H1 (cell line): ENCODE measurements around the gene WDR37. TPM values are rescaled to one million over a fixed set of nuclear protein-coding genes. Genes with fewer than 3 reads are reported as not detected.

Experiments
- CTCF ChIA-PET: fragments of 300-600 bp; sonication (Branson Sonifier 250); formaldehyde crosslinking; loops from one replicate; lab custom pipeline; 2021; ENCODE audit not compliant: partially characterized antibody; lab: Charles Lee
- POLR2A ChIA-PET: fragments of 300-600 bp; sonication (Branson Sonifier 250); formaldehyde crosslinking; loops from one replicate; lab custom pipeline; 2021; ENCODE audit warnings: inconsistent platforms; ENCODE audit not compliant: partially characterized antibody; lab: Charles Lee
- DNase-seq, 2 experiments: peaks; one replicate each; pipeline versions ENCODE4 v3.0.0 to v3.0.0-alpha.2; 2010 to 2022; ENCODE audit warnings: low spot score in 2 of 2, low read depth in 1 of 2, mixed read lengths in 1 of 2
- FAIRE-seq: peaks from 2 replicates; lab custom pipeline; 2011; peaks lifted over from hg19 to GRCh38; lab: Jason Lieb, UNC
- H2AFZ ChIP-seq: 2 replicates; pipeline ENCODE4 v1.8.1; 2012; ENCODE audit warnings: low read length, inconsistent platforms
- H2AK5ac ChIP-seq: 2 replicates; pipeline ENCODE4 v1.6.1; 2013; ENCODE audit warnings: low read depth, low read length
- H2BK120ac ChIP-seq: replicated peaks from 2 replicates; pipeline ENCODE3; 2013; ENCODE audit warnings: low read depth, low read length, inconsistent platforms
- H2BK12ac ChIP-seq: 2 replicates; pipeline ENCODE4 v1.6.1; 2013; ENCODE audit warnings: low read depth, low read length
- H2BK15ac ChIP-seq: 2 replicates; pipeline ENCODE4 v1.6.1; 2013; ENCODE audit warnings: low read length
- H2BK20ac ChIP-seq: 2 replicates; pipeline ENCODE4 v1.6.1; 2013; ENCODE audit warnings: low read length
- H2BK5ac ChIP-seq: 2 replicates; pipeline ENCODE4 v1.6.1; 2013; ENCODE audit warnings: low read depth, low read length
- H3K14ac ChIP-seq: 2 replicates; pipeline ENCODE4 v1.6.1; 2013; ENCODE audit warnings: inconsistent platforms; ENCODE audit not compliant: insufficient read length
- H3K18ac ChIP-seq: 2 replicates; pipeline ENCODE4 v1.6.1; 2013; ENCODE audit warnings: low read length; ENCODE audit errors: extremely low read depth
- H3K23ac ChIP-seq: 2 replicates; pipeline ENCODE4 v1.6.1; 2013; ENCODE audit warnings: inconsistent platforms; ENCODE audit not compliant: insufficient read length
- H3K23me2 ChIP-seq: 2 replicates; pipeline ENCODE4 v1.6.1; 2013; ENCODE audit warnings: low read depth, low read length
- H3K27ac ChIP-seq: 2 replicates; pipeline ENCODE4 v1.6.1; 2011; ENCODE audit warnings: low read depth, low read length, inconsistent platforms
- H3K27me3 ChIP-seq, 4 experiments: replicated peaks in 1 of 4; 1 replicate in 1 of 4; 2 replicates in 3 of 4; pipeline versions ENCODE4 v1.6.1 to v1.8.1; 2011 to 2013; ENCODE audit warnings: low read length in 3 of 4, mild to moderate bottlenecking in 3 of 4, inconsistent platforms in 2 of 4, mixed read lengths in 2 of 4, moderate library complexity in 1 of 4; ENCODE audit not compliant: control insufficient read depth in 3 of 4, insufficient read depth in 3 of 4; ENCODE audit errors: extremely low read depth in 1 of 4
- H3K36me3 ChIP-seq, 4 experiments: 2 replicates each; pipeline versions ENCODE4 v1.6.1 to v1.8.1; 2011 to 2013; ENCODE audit warnings: mild to moderate bottlenecking in 4 of 4, low read length in 3 of 4, moderate library complexity in 2 of 4, control low read depth in 1 of 4, inconsistent platforms in 1 of 4; ENCODE audit not compliant: insufficient read depth in 4 of 4, control insufficient read depth in 2 of 4
- H3K4ac ChIP-seq: replicated peaks from 2 replicates; pipeline ENCODE3; 2013; ENCODE audit warnings: low read length, low read depth, mixed read lengths, inconsistent platforms; ENCODE audit not compliant: insufficient read length
- H3K4me1 ChIP-seq, 4 experiments: replicated peaks in 1 of 4; 1 replicate in 1 of 4; 2 replicates in 3 of 4; pipeline versions ENCODE4 v1.6.1 to v1.8.1; 2011 to 2013; ENCODE audit warnings: low read length in 3 of 4, inconsistent platforms in 2 of 4, mixed read lengths in 1 of 4; ENCODE audit not compliant: insufficient read depth in 4 of 4, control insufficient read depth in 3 of 4
- H3K4me2 ChIP-seq, 2 experiments: 2 replicates each; pipeline versions ENCODE4 v1.6.1 to v1.8.1; 2011 to 2013; ENCODE audit warnings: low read depth in 2 of 2, low read length in 2 of 2, control low read depth in 1 of 2, inconsistent platforms in 1 of 2, mild to moderate bottlenecking in 1 of 2; ENCODE audit not compliant: insufficient read depth in 1 of 2
- H3K4me3 ChIP-seq, 4 experiments: fragments of 200-600, 300-600 bp in 1 of 4; sonication (generic), shearing (Covaris generic), sonication (Bioruptor Twin) in 1 of 4; 2 replicates each; pipeline versions ENCODE4 v1.5.1 to v1.8.1; 2011 to 2016; ENCODE audit warnings: low read length in 4 of 4, low read depth in 3 of 4, control low read depth in 2 of 4, inconsistent platforms in 2 of 4, mild to moderate bottlenecking in 2 of 4, mixed read lengths in 1 of 4, moderate library complexity in 1 of 4; ENCODE audit not compliant: insufficient read depth in 2 of 4; ENCODE audit errors: extremely low read depth in 1 of 4
- H3K56ac ChIP-seq: replicated peaks from 2 replicates; pipeline ENCODE3; 2013; ENCODE audit warnings: low read depth, mild to moderate bottlenecking, mixed read lengths, low read length, inconsistent platforms; ENCODE audit not compliant: insufficient read length
- H3K79me1 ChIP-seq: 2 replicates; pipeline ENCODE4 v1.6.1; 2013; ENCODE audit warnings: low read depth, low read length, control low read depth
- H3K79me2 ChIP-seq, 2 experiments: 2 replicates each; pipeline versions ENCODE4 v1.6.1 to v1.8.1; 2012 to 2013; ENCODE audit warnings: low read length in 2 of 2, mild to moderate bottlenecking in 2 of 2, inconsistent platforms in 1 of 2; ENCODE audit not compliant: insufficient read depth in 2 of 2, control insufficient read depth in 1 of 2
- H3K9ac ChIP-seq, 4 experiments: replicated peaks in 1 of 4; 1 replicate in 1 of 4; 2 replicates in 3 of 4; pipeline versions ENCODE4 v1.6.1 to v1.8.1; 2011 to 2013; ENCODE audit warnings: low read depth in 3 of 4, low read length in 3 of 4, control low read depth in 2 of 4, mild to moderate bottlenecking in 2 of 4, moderate library complexity in 2 of 4, inconsistent platforms in 1 of 4; ENCODE audit errors: extremely low read depth in 1 of 4
- H3K9me3 ChIP-seq, 2 experiments: 2 replicates each; pipeline versions ENCODE4 v1.6.1 to v1.8.1; 2012 to 2013; ENCODE audit warnings: mild to moderate bottlenecking in 2 of 2, moderate library complexity in 2 of 2, control low read depth in 1 of 2, inconsistent platforms in 1 of 2, low read depth in 1 of 2, low read length in 1 of 2, mixed read lengths in 1 of 2; ENCODE audit not compliant: insufficient read depth in 2 of 2
- H4K20me1 ChIP-seq, 2 experiments: replicated peaks in 1 of 2; 2 replicates each; pipeline versions ENCODE3 to v1.8.1; 2011 to 2013; ENCODE audit warnings: inconsistent platforms in 2 of 2, low read length in 2 of 2, mild to moderate bottlenecking in 1 of 2; ENCODE audit not compliant: insufficient read depth in 2 of 2, control insufficient read depth in 1 of 2
- H4K5ac ChIP-seq: 2 replicates; pipeline ENCODE4 v1.6.1; 2013; ENCODE audit warnings: low read length, low read depth, mixed read lengths, inconsistent platforms; ENCODE audit not compliant: insufficient read length
- H4K8ac ChIP-seq: 2 replicates; pipeline ENCODE4 v1.8.0; 2013; ENCODE audit warnings: mild to moderate bottlenecking, moderate library complexity, low read length, inconsistent platforms; ENCODE audit not compliant: insufficient read depth; ENCODE audit errors: extremely low read depth
- H4K91ac ChIP-seq: replicated peaks from 2 replicates; pipeline ENCODE3; 2013; ENCODE audit warnings: low read length, mixed read lengths, inconsistent platforms; ENCODE audit not compliant: insufficient read length
- CREB1 ChIP-seq: IDR thresholded peaks from 2 replicates; pipeline ENCODE4 v1.6.1; 2012; ENCODE audit warnings: inconsistent platforms
- FOSL1 ChIP-seq: IDR thresholded peaks from 2 replicates; pipeline ENCODE4 v1.6.1; 2011; ENCODE audit warnings: mild to moderate bottlenecking, low read depth, low read length, moderate library complexity; ENCODE audit not compliant: insufficient read depth
- HDAC2 ChIP-seq, 2 experiments: fragments of 300-600 bp in 1 of 2; sonication (generic) in 1 of 2; IDR thresholded peaks; 2 replicates each; pipeline ENCODE4 v1.6.1; 2011 to 2012; ENCODE audit warnings: low read depth in 2 of 2, low read length in 2 of 2, mild to moderate bottlenecking in 2 of 2, moderate library complexity in 2 of 2, borderline replicate concordance in 1 of 2, inconsistent platforms in 1 of 2
- KDM1A ChIP-seq: fragments of 200-600, 300-600 bp; sonication (generic); IDR thresholded peaks from 2 replicates; pipeline ENCODE4 v1.7.1; 2016; ENCODE audit warnings: mild to moderate bottlenecking, low read length, borderline replicate concordance
- NRF1 ChIP-seq: IDR thresholded peaks from 2 replicates; pipeline ENCODE4 v1.6.1; 2011; ENCODE audit warnings: mild to moderate bottlenecking, low read depth, low read length, improper control_type of control experiment
- SIN3A ChIP-seq, 2 experiments: IDR thresholded peaks in 1 of 2; conservative IDR thresholded peaks in 1 of 2; 2 replicates each; pipeline ENCODE4 v1.6.1; 2011 to 2012; ENCODE audit warnings: low read length in 2 of 2, improper control_type of control experiment in 1 of 2, low read depth in 1 of 2, mild to moderate bottlenecking in 1 of 2
- SIRT6 ChIP-seq: IDR thresholded peaks from one replicate; pipeline ENCODE4 v1.7.1; 2012; ENCODE audit warnings: low read length, inconsistent platforms
- SP1 ChIP-seq: IDR thresholded peaks from 2 replicates; pipeline ENCODE4 v1.6.1; 2011; ENCODE audit warnings: low read depth, low read length
- WGBS, 2 experiments: shearing (Covaris generic) in 1 of 2; methylation state at CpG; one replicate each; pipeline versions ENCODE4 v1.1.6 to v1.1.7; 2013 to 2015; ENCODE audit warnings: low lambda C conversion rate in 2 of 2, mixed read lengths in 2 of 2, inconsistent platforms in 1 of 2, low coverage in 1 of 2, missing lambda C conversion rate in 1 of 2; ENCODE audit not compliant: insufficient replicate concordance in 2 of 2, insufficient coverage in 1 of 2, insufficient read length in 1 of 2; ENCODE audit errors: extremely low coverage in 1 of 2, missing lambda C conversion rate in 1 of 2; 5-methylcytosine and 5-hydroxymethylcytosine counted together
- polyA plus RNA-seq, 7 experiments: library from polyadenylated mRNA; depleted of rRNA in 3 of 7; stranded (reverse) in 5 of 7; unstranded in 2 of 7; fragments of >200 nt in 5 of 7; fragments of 200-250 nt in 2 of 7; gene quantifications; 1 replicate in 5 of 7; 2 replicates in 1 of 7; 4 replicates in 1 of 7; pipeline versions ENCODE4 v1.2.1 to v1.2.3, GENCODE V29; 2011 to 2013; ENCODE audit warnings: missing spikeins in 2 of 7, mixed read lengths in 2 of 7
- total RNA-seq: library from RNA; stranded (reverse); fragmentation: NEBNext Ultra II Directional; extraction: Animal tissue kit (Norgen Biotek cat#: 25700); gene quantifications from 2 replicates; pipeline ENCODE4 v1.2.1, GENCODE V29; 2021

WDR37 gene
- total and polyA plus RNA-seq, 2 of the 8 experiments (the other 6 are each of a cell fraction or from before 2014, with no cell fraction given): 9.6 to 12.0 TPM

DNA sequence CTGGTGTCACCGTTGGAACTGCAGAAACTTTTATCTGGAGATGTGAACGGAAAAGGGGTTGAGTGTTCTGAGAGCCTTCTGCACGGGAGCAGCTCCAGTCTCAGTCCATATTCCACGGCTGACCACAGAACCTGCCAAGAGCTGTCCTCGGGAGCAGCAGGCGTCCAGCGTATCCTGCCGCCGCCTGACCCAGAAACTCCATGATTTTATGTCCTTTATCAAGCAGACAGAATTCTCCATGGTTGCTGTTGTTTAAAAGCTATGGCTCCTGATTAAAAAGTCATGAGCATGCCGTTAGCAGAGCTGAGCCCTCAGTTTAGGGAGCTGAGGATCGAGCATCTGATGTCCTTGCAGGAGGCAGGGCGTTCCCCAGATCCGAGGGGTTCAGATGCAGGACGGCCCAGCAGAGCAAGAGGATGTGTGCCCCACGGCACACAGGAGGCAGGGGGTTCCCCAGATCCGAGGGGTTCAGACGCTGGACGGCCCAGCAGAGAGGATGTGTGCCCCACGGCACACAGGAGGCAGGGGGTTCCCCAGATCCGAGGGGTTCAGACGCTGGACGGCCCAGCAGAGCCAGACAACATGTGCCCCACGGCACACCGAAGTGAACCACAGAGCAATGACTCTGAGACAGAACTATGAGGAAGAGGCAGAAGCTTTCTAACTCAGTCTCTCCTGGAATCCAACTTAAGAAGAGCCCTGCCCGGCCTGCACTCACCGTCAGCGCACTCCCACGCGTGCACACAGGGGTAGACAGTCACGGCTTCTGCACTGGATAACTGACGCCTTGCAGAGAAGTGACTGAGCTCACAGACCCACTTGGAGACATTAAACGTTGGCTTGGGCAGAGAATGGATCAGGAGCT is 96.4 kb downstream of the WDR37 start:
- CTCF ChIA-PET: interaction anchor here (1.1 to 1.3 kb wide), 3 partner anchors 20 to 32 kb away, joined by 3 to 4 read pairs (median 3); no protein-coding TSS in a partner anchor
- FAIRE-seq: no peak

More for the DNA sequence above, 96.4 kb downstream of the WDR37 start:
- Histone ChIP-seq H3K4me3 (no peak overlapping the region), H2BK5ac (no peak overlapping the region), H3K9me3 (no peaks in the 10 kb centered on the region), H4K8ac (no peak overlapping the region; the same call in 1 of the 2 replicates), H3K27ac (no peak overlapping the region), H4K91ac (no peak overlapping the region), H3K14ac (no peak overlapping the region), H3K4me1 (no peaks in the 10 kb centered on the region; a peak in 1 of 7 replicates), H3K79me2 (no peaks in the 10 kb centered on the region), H2AFZ (no peak overlapping the region), H3K36me3 (no peaks in the 10 kb centered on the region), H4K20me1 (peaks cover 0 to 4% of the 10 kb centered on the region in 2 experiments), H2BK20ac (no peak overlapping the region), H3K4me2 (no peak overlapping the region), H3K56ac (no peak overlapping the region), H3K79me1 (no peaks in the 10 kb centered on the region), H2BK12ac (no peak overlapping the region), H3K27me3 (peaks cover 0 to 2% (median 0%) of the 10 kb centered on the region in 4 experiments; a peak in 2 of 7 replicates), H3K4ac (no peak overlapping the region), H4K5ac (no peak overlapping the region), H2AK5ac (no peak overlapping the region), H3K18ac (no peak overlapping the region), H2BK120ac (no peak overlapping the region), H3K9ac (no peak overlapping the region), H2BK15ac (no peak overlapping the region), H3K23me2 (no peaks in the 10 kb centered on the region), H3K23ac (no peak overlapping the region)
- WGBS, 2 experiments: 93% methylated on average over 32 of the region's 32 CpGs; no CpG with 5 or more reads in 1 of the 2 experiments
- TF ChIP-seq SIRT6 (no peak), SP1 (no peak), NRF1 (no peak), KDM1A (no peak), SIN3A (conservative IDR thresholded peaks at IDR 0.05 in 1 of 2, IDR thresholded peaks at IDR 0.05 in 1 of 2; ENCODE audit: low read depth in 1 of 2, low read length in 2 of 2) (no peak), FOSL1 (no peak), CREB1 (no peak), HDAC2 (IDR thresholded peaks at IDR 0.05; ENCODE audit: borderline replicate concordance in 1 of 2, low read depth in 2 of 2, low read length in 2 of 2) (no peak)
- DNase-seq: peak in 1 of 2 experiments; percentile 40
- POLR2A ChIA-PET: interaction anchor here (1.2 kb wide), 1 partner anchor 42 kb away, joined by 3 read pairs; no protein-coding TSS in a partner anchor
